Smooth muscle cell (in vitro differentiated cells): Measurements from ENCODE around the gene ANGPTL7. TPM values are rescaled to one million over a fixed set of nuclear protein-coding genes. Genes with fewer than 3 reads are reported as not detected.

Experiments
- DNase-seq: peaks from one replicate; lab custom pipeline; 2025; ENCODE audit not compliant: unreplicated experiment; lab: John Stamatoyannopoulos, UW
- H2AFZ ChIP-seq: fragments of 200-600 bp; sonication (generic); 2 replicates; pipeline ENCODE4 v1.6.0; 2016; ENCODE audit warnings: antibody characterized with exemption, low read depth, mild to moderate bottlenecking
- H3F3A ChIP-seq: fragments of 200-600 bp; sonication (generic); 2 replicates; pipeline ENCODE4 v1.6.0; 2017; ENCODE audit warnings: antibody characterized with exemption, low read depth
- H3K27ac ChIP-seq: fragments of 200-600 bp; sonication (generic); 2 replicates; pipeline ENCODE4 v1.5.1; 2016; ENCODE audit warnings: low read depth, mild to moderate bottlenecking
- H3K27me3 ChIP-seq: fragments of 200-600 bp; sonication (generic); 2 replicates; pipeline ENCODE4 v1.6.1; 2016; ENCODE audit warnings: low read depth, mild to moderate bottlenecking
- H3K36me3 ChIP-seq: fragments of 200-600 bp; sonication (generic); 2 replicates; pipeline ENCODE4 v1.5.1; 2016; ENCODE audit warnings: low read depth
- H3K4me1 ChIP-seq: fragments of 200-600 bp; sonication (generic); 2 replicates; pipeline ENCODE4 v1.5.1; 2016; ENCODE audit warnings: low read depth
- H3K4me2 ChIP-seq: fragments of 200-600 bp; sonication (generic); 2 replicates; pipeline ENCODE4 v1.6.0; 2016; ENCODE audit warnings: mild to moderate bottlenecking
- H3K4me3 ChIP-seq: fragments of 200-600 bp; sonication (generic); 2 replicates; pipeline ENCODE4 v1.5.1; 2016; ENCODE audit warnings: mild to moderate bottlenecking
- H3K79me2 ChIP-seq: fragments of 200-600 bp; sonication (generic); 2 replicates; pipeline ENCODE4 v1.6.0; 2016; ENCODE audit warnings: low read depth, mild to moderate bottlenecking
- H3K9ac ChIP-seq: fragments of 200-600 bp; sonication (generic); 2 replicates; pipeline ENCODE4 v1.6.0; 2016; ENCODE audit warnings: low read depth
- H3K9me3 ChIP-seq: fragments of 200-600 bp; sonication (generic); replicated peaks from 2 replicates; pipeline ENCODE4 v1.5.1; 2016; ENCODE audit warnings: low read depth
- H4K20me1 ChIP-seq: fragments of 200-600 bp; sonication (generic); 2 replicates; pipeline ENCODE4 v1.6.0; 2016; ENCODE audit warnings: low read depth
- CTCF ChIP-seq: fragments of 200-600 bp; sonication (generic); IDR thresholded peaks from 2 replicates; pipeline ENCODE4 v1.5.1; 2017; ENCODE audit warnings: borderline replicate concordance, mild to moderate bottlenecking, antibody characterized with exemption; ENCODE audit not compliant: insufficient read depth, poor library complexity, severe bottlenecking
- WGBS: methylation state at CpG from one replicate; pipeline ENCODE4 v1.1.7; 2016; ENCODE audit warnings: low lambda C conversion rate; 5-methylcytosine and 5-hydroxymethylcytosine counted together
- polyA plus RNA-seq: library from polyadenylated mRNA; unstranded; fragments of >200 nt; fragmentation: Nextera tagmentation; extraction: Ambion mirVana; gene quantifications from 2 replicates; pipeline ENCODE4 v1.2.1, GENCODE V29; 2016
- total RNA-seq: library from RNA; depleted of rRNA; stranded (reverse); fragments of >200 nt; gene quantifications from 2 replicates; pipeline ENCODE4 v1.2.3, GENCODE V29; 2014

ANGPTL7 gene
- total RNA-seq (0.22 TPM in 1 of 2 replicates, not detected in the other), polyA plus RNA-seq (0.31 and 0.40 TPM in 2 replicates)

- no peak within 1 kb of the TSS for H3K4me2 ChIP-seq
- no peak within 1 kb of the TSS for H3K4me3 ChIP-seq
- H3K4me1 ChIP-seq, result no peaks in the 10 kb centered on the region
- no peak within 1 kb of the TSS for H3K9ac ChIP-seq
- H3K27me3 ChIP-seq, result no peaks in the 10 kb centered on the region
- no peaks in the 10 kb centered on the region for H3K9me3 ChIP-seq
- no peak within 1 kb of the TSS for H3K27ac ChIP-seq
- no peaks in the 10 kb centered on the region for H3F3A ChIP-seq
- H2AFZ ChIP-seq, result no peak within 1 kb of the TSS
- H3K36me3 ChIP-seq, result no peaks in the 10 kb centered on the region
- 90% methylated on average over 8 of the region's 8 CpGs for WGBS
- peaks cover 65% of the 10 kb centered on the region for H4K20me1 ChIP-seq
- no peak for DNase-seq
- H3K79me2 ChIP-seq, result no peaks in the 10 kb centered on the region
- no peak for TF ChIP-seq CTCF
Observed at GRCh38 chr1:11188858-11189451, at the start of gene ANGPTL7. Gene ANGPTL7 (plus strand): TSS chr1:11189355. CDS start chr1:11189580, 225 bp downstream.

GRCh38 chr1:11142618-11143391, 46.4 kb upstream of the ANGPTL7 start:
- Histone ChIP-seq H2AFZ (no peak overlapping the region), H3K79me2 (no peaks in the 10 kb centered on the region), H3F3A (no peaks in the 10 kb centered on the region), H3K36me3 (peaks cover 16% of the 10 kb centered on the region), H3K4me2 (no peak overlapping the region), H4K20me1 (no peaks in the 10 kb centered on the region), H3K9me3 (no peaks in the 10 kb centered on the region), H3K27me3 (no peaks in the 10 kb centered on the region), H3K4me3 (no peak overlapping the region), H3K27ac (no peak overlapping the region), H3K9ac (no peak overlapping the region), H3K4me1 (no peaks in the 10 kb centered on the region)
- no peak for DNase-seq
- TF ChIP-seq CTCF, result no peak
- over 99% methylated on average over 4 of the region's 4 CpGs for WGBS

- Histone ChIP-seq H3K4me2 (no peak overlapping the region), H2AFZ (no peak overlapping the region), H3K4me3 (no peak overlapping the region), H3K36me3 (peaks cover 16% of the 10 kb centered on the region), H3K4me1 (no peaks in the 10 kb centered on the region), H3K27me3 (no peaks in the 10 kb centered on the region), H3K79me2 (no peaks in the 10 kb centered on the region), H3K9me3 (no peaks in the 10 kb centered on the region), H4K20me1 (no peaks in the 10 kb centered on the region), H3K27ac (no peak overlapping the region), H3F3A (no peaks in the 10 kb centered on the region), H3K9ac (no peak overlapping the region)
- TF ChIP-seq CTCF, result no peak
- WGBS, result 96% methylated on average over 5 of the region's 5 CpGs
- DNase-seq, result no peak
Observed at GRCh38 chr1:11143401-11143800, 45.8 kb upstream of the ANGPTL7 start.
